DND-41 (cell line): ENCODE data around the gene RABGAP1L.

Experiments used
- ATAC-seq: fragments of 200-7000 bp; cut with Tn5 transposase; 3 replicates; pipeline ENCODE4 v1.9.1; 2021; ENCODE audit warnings: low read depth; ENCODE audit not compliant: insufficient read depth
- DNase-seq: peaks from one replicate; pipeline ENCODE4 v3.0.0-alpha.2; 2020
- H2AFZ ChIP-seq: 2 replicates; pipeline ENCODE4 v1.6.0; 2012; ENCODE audit warnings: low read depth, low read length
- H3K27ac ChIP-seq: 2 replicates; pipeline ENCODE4 v1.5.1; 2012; ENCODE audit warnings: low read length, inconsistent platforms
- H3K27me3 ChIP-seq: fragments of 200-600 bp; sonication (generic); 2 replicates; pipeline ENCODE4 v1.6.0; 2012; ENCODE audit warnings: low read length, mild to moderate bottlenecking, inconsistent platforms; ENCODE audit not compliant: insufficient read depth, poor library complexity
- H3K36me3 ChIP-seq: 2 replicates; pipeline ENCODE4 v1.5.1; 2012; ENCODE audit warnings: low read length, inconsistent platforms; ENCODE audit not compliant: insufficient read depth
- H3K4me1 ChIP-seq: 2 replicates; pipeline ENCODE4 v1.5.1; 2012; ENCODE audit warnings: mild to moderate bottlenecking, low read length; ENCODE audit not compliant: insufficient read depth
- H3K4me2 ChIP-seq: 2 replicates; pipeline ENCODE4 v1.6.0; 2012; ENCODE audit warnings: mild to moderate bottlenecking, moderate library complexity, low read length, inconsistent platforms; ENCODE audit not compliant: insufficient read depth
- H3K4me3 ChIP-seq, 2 experiments: fragments of 200-600 bp in 1 of 2; shearing (Covaris generic) in 1 of 2; 2 replicates each; pipeline ENCODE4 v1.5.1; 2012 to 2016; ENCODE audit warnings: inconsistent platforms in 2 of 2, low read length in 2 of 2, mild to moderate bottlenecking in 2 of 2, low read depth in 1 of 2, moderate library complexity in 1 of 2
- H3K79me2 ChIP-seq: 2 replicates; pipeline ENCODE4 v1.6.0; 2012; ENCODE audit warnings: low read length, inconsistent platforms; ENCODE audit not compliant: insufficient read depth
- H3K9ac ChIP-seq: 2 replicates; pipeline ENCODE4 v1.6.0; 2012; ENCODE audit warnings: low read depth, mild to moderate bottlenecking, inconsistent platforms, low read length, moderate library complexity
- H3K9me3 ChIP-seq: 2 replicates; pipeline ENCODE4 v1.5.1; 2012; ENCODE audit warnings: low read length, moderate library complexity, mild to moderate bottlenecking, inconsistent platforms; ENCODE audit not compliant: insufficient read depth, severe bottlenecking
- H4K20me1 ChIP-seq: 2 replicates; pipeline ENCODE4 v1.6.0; 2012; ENCODE audit warnings: low read length; ENCODE audit not compliant: insufficient read depth
- EZH2 ChIP-seq: IDR thresholded peaks from 3 replicates; pipeline ENCODE4 v1.6.1; 2012; ENCODE audit warnings: borderline replicate concordance, low read depth, mild to moderate bottlenecking, moderate library complexity, low read length, inconsistent platforms; ENCODE audit not compliant: severe bottlenecking
- TF ChIP-seq, protein P1 (sequence below): IDR thresholded peaks from 2 replicates; pipeline ENCODE4 v1.5.1; 2012; ENCODE audit warnings: borderline replicate concordance, low read length, moderate library complexity, mild to moderate bottlenecking; ENCODE audit not compliant: poor library complexity, severe bottlenecking; ENCODE audit errors: extremely low read depth

RABGAP1L gene

DNA sequence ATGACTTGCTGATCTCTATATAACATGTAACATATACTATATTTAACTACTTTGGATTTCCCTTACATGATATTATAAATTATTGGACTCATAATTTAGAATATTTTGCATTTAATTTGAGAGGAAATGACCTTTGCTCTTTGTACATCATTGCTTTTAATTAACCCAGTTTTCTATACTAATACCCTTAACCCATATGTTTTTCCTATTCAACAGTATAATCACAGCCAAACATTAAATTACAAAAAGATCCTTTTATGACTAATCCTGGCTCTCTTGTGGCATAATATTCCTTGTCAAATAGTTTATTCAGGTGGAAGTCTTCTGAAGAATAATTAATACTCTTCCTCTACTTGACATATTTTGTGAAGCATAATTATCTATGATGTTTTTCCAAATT is 232.4 kb downstream of the RABGAP1L start:
- no peaks in the 10 kb centered on the region for H3K27me3 ChIP-seq
- no peak overlapping the region for H2AFZ ChIP-seq
- no peak overlapping the region for H3K9ac ChIP-seq
- H3K4me1 ChIP-seq, result no peaks in the 10 kb centered on the region
- H3K79me2 ChIP-seq, result no peaks in the 10 kb centered on the region
- H3K27ac ChIP-seq, result no peak overlapping the region
- H4K20me1 ChIP-seq, result no peaks in the 10 kb centered on the region
- no peak overlapping the region for H3K4me2 ChIP-seq
- DNase-seq (no peak), ATAC-seq (no peak)
- H3K36me3 ChIP-seq, result peaks cover 4% of the 10 kb centered on the region; the same call in 1 of the 2 replicates
- no peak overlapping the region for H3K4me3 ChIP-seq
- TF ChIP-seq, protein P1, sequence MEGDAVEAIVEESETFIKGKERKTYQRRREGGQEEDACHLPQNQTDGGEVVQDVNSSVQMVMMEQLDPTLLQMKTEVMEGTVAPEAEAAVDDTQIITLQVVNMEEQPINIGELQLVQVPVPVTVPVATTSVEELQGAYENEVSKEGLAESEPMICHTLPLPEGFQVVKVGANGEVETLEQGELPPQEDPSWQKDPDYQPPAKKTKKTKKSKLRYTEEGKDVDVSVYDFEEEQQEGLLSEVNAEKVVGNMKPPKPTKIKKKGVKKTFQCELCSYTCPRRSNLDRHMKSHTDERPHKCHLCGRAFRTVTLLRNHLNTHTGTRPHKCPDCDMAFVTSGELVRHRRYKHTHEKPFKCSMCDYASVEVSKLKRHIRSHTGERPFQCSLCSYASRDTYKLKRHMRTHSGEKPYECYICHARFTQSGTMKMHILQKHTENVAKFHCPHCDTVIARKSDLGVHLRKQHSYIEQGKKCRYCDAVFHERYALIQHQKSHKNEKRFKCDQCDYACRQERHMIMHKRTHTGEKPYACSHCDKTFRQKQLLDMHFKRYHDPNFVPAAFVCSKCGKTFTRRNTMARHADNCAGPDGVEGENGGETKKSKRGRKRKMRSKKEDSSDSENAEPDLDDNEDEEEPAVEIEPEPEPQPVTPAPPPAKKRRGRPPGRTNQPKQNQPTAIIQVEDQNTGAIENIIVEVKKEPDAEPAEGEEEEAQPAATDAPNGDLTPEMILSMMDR, result no peak
- TF ChIP-seq EZH2, result no peak
- peaks cover 4% of the 10 kb centered on the region for H3K9me3 ChIP-seq

DNA sequence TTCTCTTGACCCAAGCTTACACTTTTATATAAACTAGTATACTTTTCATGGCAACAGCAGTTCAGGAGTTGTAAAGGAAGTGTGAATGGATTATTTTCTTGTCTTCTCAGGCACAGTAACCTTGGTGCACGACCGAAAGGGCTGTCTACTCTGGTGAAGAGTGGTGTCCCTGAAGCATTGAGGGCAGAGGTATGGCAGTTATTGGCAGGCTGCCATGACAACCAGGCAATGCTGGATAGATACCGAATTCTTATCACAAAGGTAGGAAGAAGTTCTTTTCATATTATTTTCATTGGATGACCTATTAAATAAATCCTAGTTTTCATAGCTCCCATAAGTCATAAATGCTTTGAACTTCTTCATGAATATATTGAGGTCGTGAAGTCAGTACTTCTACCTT is 234.6 kb downstream of the RABGAP1L start:
- H3K4me2 ChIP-seq, result no peak overlapping the region
- H4K20me1 ChIP-seq, result no peaks in the 10 kb centered on the region
- H3K9me3 ChIP-seq, result peaks cover 4% of the 10 kb centered on the region
- TF ChIP-seq, protein P1, result no peak
- TF ChIP-seq EZH2, result no peak
- no peak overlapping the region for H2AFZ ChIP-seq
- no peaks in the 10 kb centered on the region for H3K27me3 ChIP-seq
- peaks cover 11% of the 10 kb centered on the region; the same call in 1 of the 2 replicates for H3K36me3 ChIP-seq
- no peaks in the 10 kb centered on the region for H3K79me2 ChIP-seq
- H3K9ac ChIP-seq, result no peak overlapping the region
- no peak overlapping the region for H3K27ac ChIP-seq
- DNase-seq, result no peak
- H3K4me3 ChIP-seq, result no peak overlapping the region
- ATAC-seq, result no peak
- H3K4me1 ChIP-seq, result no peaks in the 10 kb centered on the region

DNA sequence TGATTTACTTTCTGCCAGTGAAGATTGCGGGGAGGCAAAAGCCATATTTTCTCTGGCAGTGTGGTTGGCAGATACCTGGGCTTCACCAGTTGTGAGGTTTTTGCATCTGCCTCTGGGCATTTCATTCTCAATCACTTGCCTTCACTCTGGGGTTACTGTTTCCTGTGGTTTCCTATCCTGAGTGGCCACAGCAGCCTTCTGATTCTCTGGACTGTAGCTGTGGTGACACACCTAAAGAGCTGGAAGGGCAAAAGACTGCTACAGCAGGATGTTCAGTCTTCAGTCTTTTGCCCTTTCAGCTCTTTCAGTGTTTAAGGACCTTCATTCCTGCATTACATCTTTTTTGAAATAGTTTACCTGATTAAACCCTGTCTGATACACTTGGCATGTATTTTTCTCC is 237.9 kb downstream of the RABGAP1L start:
- Histone ChIP-seq H3K4me2 (no peak overlapping the region), H3K27me3 (no peaks in the 10 kb centered on the region), H3K79me2 (no peaks in the 10 kb centered on the region), H3K9me3 (peaks cover 4% of the 10 kb centered on the region), H3K9ac (no peak overlapping the region), H3K27ac (no peak overlapping the region), H3K4me3 (no peak overlapping the region), H3K36me3 (peaks cover 11% of the 10 kb centered on the region; the same call in 1 of the 2 replicates), H4K20me1 (no peaks in the 10 kb centered on the region), H2AFZ (no peak overlapping the region), H3K4me1 (no peaks in the 10 kb centered on the region)
- ATAC-seq (0 out of 3 replicates have a peak, but pooled peaks have one; percentile 24), DNase-seq (no peak)
- TF ChIP-seq EZH2, result no peak
- TF ChIP-seq, protein P1, result no peak

DNA sequence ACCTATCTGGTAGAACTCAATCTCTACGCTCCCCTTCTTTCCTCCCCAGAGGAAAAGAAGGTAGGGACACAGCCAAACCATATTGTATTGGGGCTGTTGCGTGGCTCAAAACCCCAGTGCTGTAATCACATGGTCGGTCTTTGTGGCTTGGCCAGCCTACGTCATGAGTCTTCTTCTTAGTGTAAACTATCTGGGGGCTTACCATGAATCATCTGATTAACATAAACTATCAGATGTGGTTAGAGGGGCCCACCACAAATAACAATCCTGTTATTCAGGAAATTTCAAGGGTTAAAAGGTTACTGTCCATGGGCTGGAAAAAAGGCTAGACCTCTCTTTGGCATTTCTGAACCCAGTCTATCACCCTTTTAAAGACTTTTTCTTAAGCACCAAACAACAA is 238.9 kb downstream of the RABGAP1L start:
- no peaks in the 10 kb centered on the region for H4K20me1 ChIP-seq
- no peak for DNase-seq
- no peaks in the 10 kb centered on the region for H3K4me1 ChIP-seq
- H3K9ac ChIP-seq, result no peak overlapping the region
- H3K79me2 ChIP-seq, result no peaks in the 10 kb centered on the region
- no peak overlapping the region for H3K4me2 ChIP-seq
- no peak overlapping the region for H2AFZ ChIP-seq
- H3K4me3 ChIP-seq, result no peak overlapping the region
- H3K36me3 ChIP-seq, result peaks cover 11% of the 10 kb centered on the region; the same call in 1 of the 2 replicates
- TF ChIP-seq, protein P1, result no peak
- no peak for TF ChIP-seq EZH2
- ATAC-seq, result no peak
- no peaks in the 10 kb centered on the region for H3K27me3 ChIP-seq
- H3K9me3 ChIP-seq, result peaks cover 4% of the 10 kb centered on the region
- H3K27ac ChIP-seq, result no peak overlapping the region
